ENCODE results near the gene DOK7.

GRCh38 chr4:3517731-3518510 lies 54.8 kb downstream of the DOK7 start:
- TF ChIP-seq POLR2A (IDR thresholded peaks at IDR 0.05) (no peak), CTCF (IDR thresholded peaks at IDR 0.05) (no peak)

Data from Peyer's patch (tissue), 4 donors.